HEK293 (cell line): Measurements from ENCODE around the gene ZCCHC10.

Experiments used
- ZNF214 ChIP-seq: fragments of 450-650 bp; formaldehyde crosslinking; IDR thresholded peaks from 2 replicates; pipeline ENCODE4 v1.5.1; 2017; ENCODE audit warnings: missing biosample characterization, mild to moderate bottlenecking, missing genetic modification characterization, borderline replicate concordance
- TF ChIP-seq, protein P1 (sequence below): fragments of 450-650 bp; formaldehyde crosslinking; IDR thresholded peaks from 2 replicates; pipeline ENCODE4 v1.5.1; 2016; ENCODE audit warnings: missing biosample characterization, missing genetic modification characterization, borderline replicate concordance
- TF ChIP-seq, protein P2 (sequence below): fragments of 450-650 bp; formaldehyde crosslinking; IDR thresholded peaks from 2 replicates; pipeline ENCODE4 v1.5.1; 2016; ENCODE audit warnings: missing biosample characterization, missing genetic modification characterization

DNA sequence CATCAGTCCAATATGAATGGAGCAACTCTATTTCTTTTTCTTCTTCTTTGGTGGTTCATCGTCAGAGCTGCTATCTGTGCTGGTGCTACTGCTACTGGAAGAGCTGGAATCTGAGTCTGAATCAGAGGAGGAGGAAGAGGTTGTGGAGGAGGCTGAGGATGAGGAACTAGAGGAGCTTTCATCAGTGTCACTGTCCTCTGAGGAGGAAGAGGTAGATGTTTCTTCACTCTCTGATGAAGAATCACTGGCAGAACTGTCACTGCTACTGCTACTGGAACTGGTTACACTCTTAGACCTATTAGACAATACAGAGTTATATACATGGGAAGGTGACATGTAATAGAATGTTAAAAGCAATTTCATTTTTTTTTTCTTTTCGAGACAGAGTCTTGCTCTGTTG, 27.8 kb downstream of the ZCCHC10 start:
- TF ChIP-seq ZNF214 = no peak
- TF ChIP-seq, protein P1, sequence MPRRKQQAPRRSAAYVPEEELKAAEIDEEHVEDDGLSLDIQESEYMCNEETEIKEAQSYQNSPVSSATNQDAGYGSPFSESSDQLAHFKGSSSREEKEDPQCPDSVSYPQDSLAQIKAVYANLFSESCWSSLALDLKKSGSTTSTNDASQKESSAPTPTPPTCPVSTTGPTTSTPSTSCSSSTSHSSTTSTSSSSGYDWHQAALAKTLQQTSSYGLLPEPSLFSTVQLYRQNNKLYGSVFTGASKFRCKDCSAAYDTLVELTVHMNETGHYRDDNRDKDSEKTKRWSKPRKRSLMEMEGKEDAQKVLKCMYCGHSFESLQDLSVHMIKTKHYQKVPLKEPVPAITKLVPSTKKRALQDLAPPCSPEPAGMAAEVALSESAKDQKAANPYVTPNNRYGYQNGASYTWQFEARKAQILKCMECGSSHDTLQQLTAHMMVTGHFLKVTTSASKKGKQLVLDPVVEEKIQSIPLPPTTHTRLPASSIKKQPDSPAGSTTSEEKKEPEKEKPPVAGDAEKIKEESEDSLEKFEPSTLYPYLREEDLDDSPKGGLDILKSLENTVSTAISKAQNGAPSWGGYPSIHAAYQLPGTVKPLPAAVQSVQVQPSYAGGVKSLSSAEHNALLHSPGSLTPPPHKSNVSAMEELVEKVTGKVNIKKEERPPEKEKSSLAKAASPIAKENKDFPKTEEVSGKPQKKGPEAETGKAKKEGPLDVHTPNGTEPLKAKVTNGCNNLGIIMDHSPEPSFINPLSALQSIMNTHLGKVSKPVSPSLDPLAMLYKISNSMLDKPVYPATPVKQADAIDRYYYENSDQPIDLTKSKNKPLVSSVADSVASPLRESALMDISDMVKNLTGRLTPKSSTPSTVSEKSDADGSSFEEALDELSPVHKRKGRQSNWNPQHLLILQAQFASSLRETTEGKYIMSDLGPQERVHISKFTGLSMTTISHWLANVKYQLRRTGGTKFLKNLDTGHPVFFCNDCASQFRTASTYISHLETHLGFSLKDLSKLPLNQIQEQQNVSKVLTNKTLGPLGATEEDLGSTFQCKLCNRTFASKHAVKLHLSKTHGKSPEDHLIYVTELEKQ = no peak
- TF ChIP-seq, protein P2, sequence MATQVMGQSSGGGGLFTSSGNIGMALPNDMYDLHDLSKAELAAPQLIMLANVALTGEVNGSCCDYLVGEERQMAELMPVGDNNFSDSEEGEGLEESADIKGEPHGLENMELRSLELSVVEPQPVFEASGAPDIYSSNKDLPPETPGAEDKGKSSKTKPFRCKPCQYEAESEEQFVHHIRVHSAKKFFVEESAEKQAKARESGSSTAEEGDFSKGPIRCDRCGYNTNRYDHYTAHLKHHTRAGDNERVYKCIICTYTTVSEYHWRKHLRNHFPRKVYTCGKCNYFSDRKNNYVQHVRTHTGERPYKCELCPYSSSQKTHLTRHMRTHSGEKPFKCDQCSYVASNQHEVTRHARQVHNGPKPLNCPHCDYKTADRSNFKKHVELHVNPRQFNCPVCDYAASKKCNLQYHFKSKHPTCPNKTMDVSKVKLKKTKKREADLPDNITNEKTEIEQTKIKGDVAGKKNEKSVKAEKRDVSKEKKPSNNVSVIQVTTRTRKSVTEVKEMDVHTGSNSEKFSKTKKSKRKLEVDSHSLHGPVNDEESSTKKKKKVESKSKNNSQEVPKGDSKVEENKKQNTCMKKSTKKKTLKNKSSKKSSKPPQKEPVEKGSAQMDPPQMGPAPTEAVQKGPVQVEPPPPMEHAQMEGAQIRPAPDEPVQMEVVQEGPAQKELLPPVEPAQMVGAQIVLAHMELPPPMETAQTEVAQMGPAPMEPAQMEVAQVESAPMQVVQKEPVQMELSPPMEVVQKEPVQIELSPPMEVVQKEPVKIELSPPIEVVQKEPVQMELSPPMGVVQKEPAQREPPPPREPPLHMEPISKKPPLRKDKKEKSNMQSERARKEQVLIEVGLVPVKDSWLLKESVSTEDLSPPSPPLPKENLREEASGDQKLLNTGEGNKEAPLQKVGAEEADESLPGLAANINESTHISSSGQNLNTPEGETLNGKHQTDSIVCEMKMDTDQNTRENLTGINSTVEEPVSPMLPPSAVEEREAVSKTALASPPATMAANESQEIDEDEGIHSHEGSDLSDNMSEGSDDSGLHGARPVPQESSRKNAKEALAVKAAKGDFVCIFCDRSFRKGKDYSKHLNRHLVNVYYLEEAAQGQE (tag by site-specific recombination) = no peak
